CD4-positive, alpha-beta T cell treated with Interleukin-2 at 100 ng/mL for 4 hours (primary cell): Measurements from ENCODE around the gene TMEM52B.
"Not testable (repeated sequence)": the region's sequence is repeated elsewhere in the genome, so short reads cannot be mapped to it uniquely, and the experiment has no call there.

Source experiments
- DNase-seq: peaks from one replicate; pipeline ENCODE4 v3.0.0-alpha.2; 2020; ENCODE audit warnings: low spot score

Gene TMEM52B

DNA sequence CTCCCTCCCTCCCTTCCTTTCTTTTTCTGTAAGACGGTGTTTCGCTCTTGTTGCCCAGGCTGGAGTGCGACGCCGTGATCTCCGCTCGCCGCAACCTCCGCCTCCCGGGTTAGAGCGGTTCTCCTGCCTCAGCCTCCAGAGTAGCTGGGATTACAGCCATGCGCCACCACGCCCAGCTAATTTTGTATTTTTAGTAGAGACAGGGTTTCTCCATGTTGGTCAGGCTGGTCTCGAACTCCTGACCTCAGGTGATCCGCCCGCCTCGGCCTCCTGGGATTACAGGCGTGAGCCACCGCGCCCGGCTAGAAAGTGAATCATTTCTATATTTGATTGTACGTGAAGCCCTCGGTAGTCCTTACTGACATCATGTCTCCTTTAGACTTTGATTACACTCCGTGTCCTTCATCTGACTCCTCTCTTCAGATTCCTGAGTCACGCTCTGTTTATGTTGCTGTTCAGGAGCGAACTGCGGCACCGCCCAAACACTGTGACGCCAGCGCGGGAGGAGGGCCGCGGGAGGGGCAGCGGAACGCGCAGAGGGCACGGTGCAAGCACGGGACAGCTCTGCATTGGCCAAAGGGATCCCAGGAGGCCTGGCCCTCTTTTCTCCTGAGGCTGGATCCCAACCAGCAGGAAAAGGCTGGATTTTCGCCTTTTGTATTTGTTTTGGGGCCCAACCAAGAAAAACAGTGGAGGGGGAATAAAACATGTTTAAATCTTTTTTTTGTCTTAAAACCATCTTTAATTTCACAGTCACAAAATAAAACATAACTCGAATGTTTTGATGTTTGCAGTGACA is 33.3 kb downstream of the TMEM52B start:
- DNase-seq = peak; percentile 90

DNA sequence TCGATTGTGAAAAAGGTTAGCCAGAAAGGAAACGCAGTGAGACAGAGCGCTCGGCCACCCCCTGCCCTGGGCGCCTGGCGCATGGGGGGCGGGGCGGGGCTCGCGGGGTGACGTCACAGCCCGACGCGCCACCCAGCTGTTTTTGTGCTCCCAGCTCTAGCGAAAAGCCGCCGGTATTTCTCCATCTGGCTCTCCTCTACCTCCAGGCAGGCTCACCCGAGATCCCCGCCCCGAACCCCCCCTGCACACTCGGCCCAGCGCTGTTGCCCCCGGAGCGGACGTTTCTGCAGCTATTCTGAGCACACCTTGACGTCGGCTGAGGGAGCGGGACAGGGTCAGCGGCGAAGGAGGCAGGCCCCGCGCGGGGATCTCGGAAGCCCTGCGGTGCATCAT is 33.9 kb downstream of the TMEM52B start, which contains the start of gene GABARAPL1:
Gene GABARAPL1, plus strand, starts transcription at position 139 of the 393 bp plus-strand sequence. Its CDS starts 253 bp downstream, at position 392.
- DNase-seq = peak; percentile 82

DNA sequence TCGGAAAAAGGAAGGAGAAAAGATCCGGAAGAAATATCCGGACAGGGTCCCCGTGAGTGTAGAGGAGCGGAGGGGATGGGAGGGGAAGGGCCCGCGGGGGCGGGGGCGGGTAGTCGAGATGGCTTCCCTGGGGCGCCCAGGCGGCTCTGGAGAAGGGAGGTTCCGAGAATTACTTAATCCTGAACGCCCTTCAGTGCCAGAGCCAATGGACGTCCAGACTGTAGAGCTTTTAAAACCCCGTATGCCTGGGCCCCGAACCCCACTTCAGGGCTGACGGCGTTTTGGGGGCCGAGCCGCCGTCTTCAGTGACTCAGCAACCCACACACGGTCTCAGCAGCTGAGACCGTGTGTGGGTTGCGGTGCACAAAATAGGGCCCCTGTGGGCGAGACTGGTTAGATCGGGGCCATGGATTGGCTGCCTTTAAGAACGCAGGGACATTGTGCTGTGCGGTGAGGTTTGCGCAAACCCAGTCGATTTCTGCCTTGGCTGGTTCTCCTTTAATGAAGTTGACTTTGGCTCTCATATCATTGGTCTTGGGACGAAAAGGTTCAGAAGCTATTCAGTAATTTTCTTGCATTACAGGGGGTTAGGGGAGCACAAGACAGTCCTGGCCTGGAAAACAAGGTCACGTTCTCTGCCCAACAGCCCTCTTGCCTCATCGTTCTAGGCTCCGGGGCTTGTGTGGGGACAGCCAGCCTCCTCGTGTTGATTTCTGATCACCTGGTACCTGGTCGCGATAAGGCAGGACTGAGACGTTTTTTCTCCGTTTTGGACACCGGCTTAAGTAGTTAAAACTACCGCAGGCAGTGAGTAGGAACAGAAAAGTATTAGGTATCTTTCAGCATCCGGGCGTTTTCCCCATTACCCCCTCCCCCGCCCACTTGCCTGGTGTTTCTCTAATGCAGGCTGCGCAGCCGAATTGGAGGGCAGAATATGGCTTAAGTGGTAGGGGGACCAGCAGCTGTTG is 34.6 kb downstream of the TMEM52B start:
- DNase-seq = peak; percentile 83

DNA sequence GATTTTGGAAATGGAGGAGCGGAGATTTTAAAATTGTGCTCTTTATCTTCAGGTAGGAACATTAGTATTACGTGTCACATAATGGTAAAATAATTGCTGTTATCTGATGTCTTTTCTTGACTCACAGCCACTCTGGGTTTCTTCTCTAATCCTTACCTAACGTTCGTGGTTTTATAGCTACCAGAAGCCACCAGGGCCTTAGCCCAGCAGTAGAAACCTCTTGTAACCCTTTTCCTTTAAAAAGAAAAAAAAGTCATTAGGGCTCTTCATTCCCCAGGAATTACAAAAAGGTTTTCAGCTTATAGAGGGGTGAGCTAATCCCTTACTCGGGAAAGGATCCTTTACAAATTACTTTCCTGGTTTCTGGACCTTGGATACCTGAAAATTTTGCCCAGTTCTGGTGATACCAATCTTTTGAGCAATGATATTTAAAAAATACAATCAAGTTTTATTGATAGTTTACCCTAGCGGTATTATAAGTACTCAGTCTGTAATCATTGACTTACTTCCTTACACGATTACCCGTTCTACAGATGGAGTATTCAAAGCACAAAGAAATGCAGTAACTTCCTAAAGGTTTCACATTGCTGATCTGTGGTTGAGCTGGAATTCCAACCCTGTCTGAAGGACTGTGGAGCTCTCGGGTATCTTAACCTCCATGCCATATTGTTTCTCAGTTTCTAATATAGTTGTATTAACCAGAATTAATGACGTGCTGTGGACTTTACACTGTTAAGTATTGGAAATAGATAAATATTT is 35.5 kb downstream of the TMEM52B start:
- DNase-seq = peak; percentile 34

DNA sequence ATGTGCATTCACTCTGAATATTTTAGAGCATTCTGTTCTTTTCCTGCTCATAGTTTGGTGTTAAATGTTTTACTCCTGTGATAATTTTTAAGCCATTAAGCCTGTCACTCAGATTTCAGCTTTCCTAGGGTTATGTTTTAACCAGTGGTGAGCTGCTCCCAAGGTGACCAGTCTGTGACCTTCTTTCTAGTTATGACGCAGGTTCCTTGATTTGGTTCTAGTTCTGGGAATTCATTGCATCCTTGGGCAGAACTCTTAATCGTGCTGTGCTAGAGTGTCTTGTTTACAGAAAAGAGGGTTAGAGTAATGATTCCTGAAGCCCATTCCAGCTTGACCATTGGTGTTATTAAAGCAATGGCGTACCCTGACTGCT is 36.0 kb downstream of the TMEM52B start:
- DNase-seq = no peak

DNA sequence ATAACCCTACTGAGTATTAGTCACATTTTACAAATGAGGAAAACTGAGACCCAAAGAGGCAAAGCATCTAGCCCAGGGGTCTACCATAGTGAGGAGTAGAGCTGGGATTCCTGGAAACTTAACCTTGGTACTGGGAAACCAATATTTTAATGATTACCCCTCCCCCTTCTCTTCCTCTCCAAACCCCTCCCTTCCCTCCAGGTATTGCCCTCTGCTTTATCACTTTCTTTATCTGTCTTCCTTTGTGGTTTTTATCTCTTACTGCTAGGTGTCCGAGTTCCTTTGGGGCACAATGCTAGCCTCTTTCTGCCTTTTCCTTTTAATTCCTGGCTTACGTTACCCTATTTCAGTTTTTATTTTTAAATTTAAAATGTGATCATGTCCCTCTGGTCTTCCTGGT is 36.6 kb downstream of the TMEM52B start:
- peak; percentile 38 for DNase-seq

DNA sequence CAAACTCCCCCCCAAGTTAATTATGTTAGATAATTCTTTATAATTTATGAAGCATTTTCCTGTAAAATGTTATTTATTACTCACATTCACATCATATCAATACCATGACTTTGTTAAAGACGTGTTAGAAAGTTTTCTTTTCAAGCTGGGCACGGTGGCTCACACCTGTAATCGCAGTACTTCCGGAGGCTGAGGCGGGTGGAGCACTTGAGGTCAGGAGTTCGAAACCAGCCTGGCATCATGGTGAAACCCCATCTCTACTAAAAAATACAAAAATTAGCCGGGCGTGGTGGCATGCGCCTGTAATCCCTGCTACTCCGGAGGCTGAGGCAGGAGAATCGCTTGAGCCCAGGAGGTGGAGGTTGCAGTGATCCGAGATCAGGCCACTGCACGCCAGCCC is 37.1 kb downstream of the TMEM52B start:
- DNase-seq = peak; percentile 43

DNA sequence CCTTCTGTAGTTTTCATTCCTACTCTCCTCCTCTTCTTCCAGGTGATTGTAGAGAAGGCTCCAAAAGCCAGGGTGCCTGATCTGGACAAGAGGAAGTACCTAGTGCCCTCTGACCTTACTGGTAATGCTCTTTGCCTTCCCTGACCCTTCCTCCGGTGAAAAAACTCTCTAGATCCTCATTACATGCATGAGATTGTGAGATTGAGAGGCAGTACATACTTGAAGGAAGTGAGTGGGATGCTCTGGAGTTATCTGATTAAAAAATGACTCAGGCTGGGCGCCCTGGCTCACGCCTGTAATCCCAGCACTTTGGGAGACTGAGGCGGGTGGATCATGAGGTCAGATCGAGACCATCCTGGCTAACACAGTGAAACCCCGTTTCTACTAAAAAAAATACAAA is 39.2 kb downstream of the TMEM52B start:
- no peak for DNase-seq

DNA sequence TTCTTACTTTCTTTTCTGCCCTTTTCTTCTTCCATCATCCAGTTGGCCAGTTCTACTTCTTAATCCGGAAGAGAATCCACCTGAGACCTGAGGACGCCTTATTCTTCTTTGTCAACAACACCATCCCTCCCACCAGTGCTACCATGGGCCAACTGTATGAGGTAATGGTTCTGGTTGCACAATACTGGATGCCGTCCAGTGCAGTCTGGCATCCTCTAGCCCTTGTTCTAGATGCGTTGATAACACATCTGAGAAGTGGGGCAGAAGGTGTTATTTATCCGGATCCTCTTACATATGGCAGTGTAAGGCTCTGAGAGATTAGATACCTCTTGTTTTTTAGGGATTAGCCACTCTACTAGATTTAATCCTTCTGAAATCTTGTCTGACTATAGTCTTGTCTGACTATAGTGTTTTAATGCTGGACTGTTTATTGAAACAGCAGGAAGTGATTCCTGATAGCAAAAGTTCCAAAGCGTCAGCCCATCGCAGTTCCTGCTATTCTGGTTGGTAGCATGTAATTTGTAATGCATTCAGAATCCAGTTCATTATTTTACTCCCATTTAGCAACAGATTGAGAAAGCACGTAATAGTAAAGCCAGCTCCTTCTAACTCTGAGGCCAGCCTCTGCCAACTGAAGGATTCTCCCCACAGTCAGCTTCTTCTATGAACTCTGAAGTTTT is 41.7 kb downstream of the TMEM52B start:
- no peak for DNase-seq

DNA sequence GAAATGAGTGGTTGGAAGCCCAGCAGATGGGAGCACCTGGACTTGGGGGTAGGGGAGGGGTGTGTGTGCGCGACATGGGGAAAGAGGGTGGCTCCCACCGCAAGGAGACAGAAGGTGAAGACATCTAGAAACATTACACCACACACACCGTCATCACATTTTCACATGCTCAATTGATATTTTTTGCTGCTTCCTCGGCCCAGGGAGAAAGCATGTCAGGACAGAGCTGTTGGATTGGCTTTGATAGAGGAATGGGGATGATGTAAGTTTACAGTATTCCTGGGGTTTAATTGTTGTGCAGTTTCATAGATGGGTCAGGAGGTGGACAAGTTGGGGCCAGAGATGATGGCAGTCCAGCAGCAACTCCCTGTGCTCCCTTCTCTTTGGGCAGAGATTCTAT is 43.0 kb downstream of the TMEM52B start:
- DNase-seq = no peak

DNA sequence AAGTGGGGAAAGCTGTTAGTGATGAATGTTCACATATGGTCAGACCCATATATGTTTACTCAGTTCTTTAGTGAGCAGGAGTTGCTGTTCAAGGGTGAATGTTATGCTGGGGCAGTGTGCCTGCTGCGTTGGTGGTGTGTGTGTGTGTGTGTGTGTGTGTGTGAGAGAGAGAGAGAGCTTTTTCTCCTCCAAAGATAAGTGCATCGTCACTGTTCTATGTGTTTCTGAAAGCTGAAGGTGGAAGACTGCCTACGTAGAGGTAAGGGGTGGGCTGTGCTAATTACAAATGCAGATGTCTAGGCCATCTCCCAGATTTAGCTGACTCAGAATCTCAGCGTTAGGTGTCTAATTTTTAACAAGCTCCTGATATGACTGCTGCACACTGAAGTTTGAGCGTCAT is 44.4 kb downstream of the TMEM52B start:
- no peak for DNase-seq

DNA sequence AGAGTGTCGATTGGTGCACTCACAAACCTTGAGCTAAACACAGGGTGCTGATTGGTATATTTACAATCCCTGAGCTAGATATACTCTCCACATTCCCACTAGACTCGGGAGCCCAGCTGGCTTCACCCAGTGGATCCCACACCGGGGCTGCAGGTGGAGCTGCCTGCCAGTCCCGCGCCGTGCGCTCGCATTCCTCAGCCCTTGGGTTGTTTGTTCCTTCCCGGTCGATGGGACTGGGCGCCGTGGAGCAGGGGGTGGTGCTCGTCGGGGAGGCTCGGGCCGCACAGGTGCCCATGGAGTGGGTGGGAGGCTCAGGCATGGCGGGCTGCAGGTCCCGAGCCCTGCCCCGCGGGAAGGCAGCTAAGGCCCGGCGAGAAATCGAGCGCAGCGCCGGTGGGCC is 46.6 kb downstream of the TMEM52B start:
- DNase-seq = not testable (repeated sequence)

DNA sequence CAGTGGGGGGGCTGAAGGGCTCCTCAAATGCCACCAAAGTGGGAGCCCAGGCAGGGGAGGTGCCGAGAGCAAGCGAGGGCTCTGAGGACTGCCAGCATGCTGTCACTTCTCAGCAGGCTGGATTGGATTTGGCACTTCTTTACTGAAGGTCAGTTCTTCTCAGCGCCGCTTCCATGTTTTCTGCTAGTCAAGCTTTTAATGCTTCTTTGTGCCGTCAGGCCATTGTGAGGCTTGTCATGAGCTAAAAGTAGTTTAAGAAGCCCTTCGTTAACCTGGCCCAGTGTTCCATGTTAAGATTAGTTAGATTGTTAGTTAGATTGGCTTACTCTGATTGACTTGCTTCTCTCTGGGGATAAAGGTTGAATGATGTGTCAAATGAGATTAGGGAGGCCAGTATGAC is 47.3 kb downstream of the TMEM52B start:
- DNase-seq = no peak

DNA sequence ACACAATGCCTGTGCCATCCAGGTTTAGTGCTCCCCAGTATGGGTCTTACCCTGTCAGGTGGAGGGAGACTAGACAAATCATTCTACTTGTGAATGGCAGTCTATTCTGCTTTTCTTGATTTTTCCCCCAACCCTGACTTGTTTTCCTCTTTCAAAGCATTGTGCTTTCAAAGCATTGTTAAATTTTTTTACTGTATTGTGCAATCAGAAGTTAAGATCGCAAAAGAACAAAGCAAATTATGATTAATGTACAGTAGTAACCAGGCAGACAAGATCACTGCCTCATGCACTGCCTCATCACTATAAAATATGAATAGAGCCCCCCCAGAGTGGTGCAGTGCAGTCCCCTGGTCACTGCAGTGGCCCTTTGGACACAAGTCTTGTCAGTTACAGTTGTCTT is 47.9 kb downstream of the TMEM52B start:
- DNase-seq = no peak

DNA sequence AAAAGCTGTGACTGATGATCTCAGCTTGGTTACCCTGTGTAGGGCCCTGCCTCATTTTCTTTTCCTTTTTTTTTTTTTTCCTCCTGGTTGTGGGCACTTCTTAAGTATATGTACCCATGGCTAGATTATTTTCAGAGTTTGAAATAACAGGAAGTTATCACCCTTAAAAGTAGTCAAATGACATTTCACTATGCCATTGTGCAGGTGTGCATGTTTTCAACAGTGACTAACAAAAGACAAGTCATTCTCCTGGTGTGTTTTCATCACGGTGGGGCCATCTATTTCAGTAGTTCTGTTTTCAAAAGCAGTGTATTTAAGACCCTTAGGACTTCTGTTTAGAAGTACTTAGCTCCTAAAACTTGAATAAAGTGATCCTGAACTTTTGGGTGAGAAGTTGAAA is 48.8 kb downstream of the TMEM52B start:
- no peak for DNase-seq

DNA sequence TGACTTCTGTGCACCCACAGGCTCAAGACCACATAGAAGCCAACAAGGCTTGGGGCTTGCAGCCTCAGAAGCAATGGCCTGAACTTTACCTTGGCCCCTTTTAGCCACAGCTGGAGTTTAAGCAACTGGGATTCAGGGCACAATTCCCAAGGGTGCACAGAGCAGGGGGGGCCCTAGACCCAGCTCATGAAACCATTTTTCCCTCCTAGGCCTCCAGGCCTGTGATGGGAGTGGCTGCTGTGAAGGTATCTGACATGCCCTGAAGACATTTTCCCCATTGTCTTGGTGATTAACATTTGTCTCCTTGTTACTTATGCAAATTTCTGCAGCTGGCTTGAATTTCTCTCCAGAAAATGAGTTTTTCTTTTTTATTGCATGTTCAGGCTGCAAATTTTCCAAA is 55.7 kb downstream of the TMEM52B start:
- no peak for DNase-seq

DNA sequence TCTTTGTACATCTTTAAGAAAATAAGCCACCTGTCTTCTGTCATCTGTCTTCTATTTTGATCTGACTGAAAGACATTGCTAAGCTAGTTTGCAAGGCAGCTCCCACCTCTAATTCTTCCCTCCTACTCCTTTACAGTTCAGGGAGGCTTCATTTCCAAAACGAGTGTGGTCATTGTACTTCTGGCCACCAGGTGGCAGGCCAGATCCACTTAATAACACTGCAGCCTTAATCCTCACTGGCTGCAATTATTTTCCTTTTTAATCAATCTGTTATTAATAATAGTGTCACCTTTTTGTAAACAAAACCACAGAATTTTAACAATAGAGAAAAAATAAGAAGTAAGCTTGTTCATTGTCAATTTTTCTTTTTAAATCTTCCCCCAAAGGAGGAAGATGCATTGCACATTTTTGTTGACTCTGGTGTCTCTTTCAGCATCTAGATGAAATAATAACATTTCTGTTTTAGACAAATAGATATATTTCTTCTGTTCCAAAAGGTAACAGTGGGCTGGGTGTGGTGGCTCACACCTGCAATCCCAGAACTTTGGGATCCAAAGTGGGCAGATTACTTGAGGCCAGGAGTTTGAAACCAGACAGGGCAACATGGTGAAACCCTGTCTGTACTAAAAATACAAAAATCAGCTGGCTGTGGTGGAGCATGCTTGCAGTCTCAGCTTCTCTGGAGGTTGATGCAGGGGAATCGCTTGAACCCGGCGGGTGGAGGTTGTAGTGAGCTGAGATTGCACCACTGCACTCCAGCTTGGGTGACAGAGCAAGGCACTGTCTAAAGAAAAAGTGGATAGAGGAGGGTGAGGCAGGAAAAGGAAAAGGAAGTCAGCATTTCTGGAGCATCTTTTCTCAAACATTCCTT is 57.2 kb downstream of the TMEM52B start:
- peak; percentile 60 for DNase-seq

DNA sequence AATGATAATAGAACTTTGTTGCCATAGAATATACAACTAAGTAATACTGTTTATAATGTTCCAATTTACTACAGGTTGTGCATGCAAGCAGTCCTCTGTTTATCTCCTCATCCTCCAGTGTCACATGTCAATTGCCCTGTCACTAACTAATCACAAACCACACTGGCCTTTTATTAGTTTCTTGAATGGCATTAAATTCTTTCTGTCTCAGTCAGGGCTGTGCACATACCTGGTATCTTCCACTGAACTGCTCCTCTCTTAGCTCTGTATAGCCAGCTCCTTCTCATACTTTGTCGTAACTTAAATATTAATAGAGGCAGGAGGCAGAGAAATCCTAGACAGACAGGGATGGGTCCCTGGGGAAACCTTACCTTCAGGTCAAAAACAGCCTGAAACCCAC is 57.9 kb downstream of the TMEM52B start:
- DNase-seq = no peak

DNA sequence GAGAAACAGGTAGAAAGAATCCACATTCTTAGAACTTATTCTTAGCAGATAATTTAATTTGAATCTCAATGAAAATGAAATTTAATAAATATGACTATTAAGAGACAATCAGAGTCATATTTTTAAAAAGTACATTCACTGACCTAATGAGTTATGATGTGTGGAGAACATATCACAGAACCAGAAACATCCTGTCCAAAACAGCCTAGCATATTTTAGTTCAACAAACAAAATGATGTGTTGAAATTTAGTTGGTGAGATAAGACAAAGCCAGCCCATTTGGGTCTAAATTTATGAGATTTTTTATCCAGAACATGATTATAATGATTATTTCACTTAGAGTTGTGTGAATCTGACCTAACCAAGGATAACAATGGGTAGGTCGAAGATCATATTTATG is 59.7 kb downstream of the TMEM52B start:
- no peak for DNase-seq

DNA sequence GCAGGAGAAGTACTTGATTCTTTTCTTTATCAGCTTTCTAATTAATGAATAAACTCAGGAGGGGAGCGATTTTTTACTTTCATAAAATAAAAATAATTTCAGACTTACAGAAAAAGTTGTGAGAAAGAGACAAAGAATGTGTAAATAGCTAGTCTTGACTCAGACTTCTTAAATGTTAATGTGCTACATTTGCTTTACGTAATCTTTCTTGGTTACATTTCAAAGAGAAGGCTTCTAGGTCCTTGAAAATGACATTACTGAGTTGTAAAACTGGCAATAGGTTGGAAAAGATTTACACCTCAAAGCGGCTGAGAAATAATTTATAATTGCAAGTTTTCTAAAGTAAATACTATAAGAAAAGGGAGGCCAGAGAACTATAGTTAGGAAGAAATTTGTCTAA is 62.5 kb downstream of the TMEM52B start:
- DNase-seq = no peak
